ENCODE results near the gene FAM83D. TPM values are rescaled to one million over a fixed set of nuclear protein-coding genes. Genes with fewer than 3 reads are reported as not detected.

Gene FAM83D
- total and polyA plus RNA-seq, 2 experiments from 2014 or later: 33.3 to 91.3 TPM

- DNase-seq (ENCODE audit: low spot score): no peak
- Histone ChIP-seq H2AFZ (no peak overlapping the region), H3K4me1 (ENCODE audit: insufficient read depth) (no peaks in the 10 kb centered on the region), H4K20me1 (replicated peaks; ENCODE audit: insufficient read depth) (no peaks in the 10 kb centered on the region; the same call in 1 of the 2 replicates), H3K27me3 (ENCODE audit: insufficient read depth) (no peaks in the 10 kb centered on the region), H3K4me3 (no peak overlapping the region), H3K27ac (ENCODE audit: low read depth) (no peak overlapping the region), H3K36me3 (ENCODE audit: insufficient read depth) (no peaks in the 10 kb centered on the region), H3K9me2 (ENCODE audit: insufficient read depth) (no peaks in the 10 kb centered on the region), H3K79me2 (replicated peaks; ENCODE audit: insufficient read depth) (no peaks in the 10 kb centered on the region), H3F3A (replicated peaks; ENCODE audit: low read depth) (no peaks in the 10 kb centered on the region), H3K4me2 (no peak overlapping the region)
- TF ChIP-seq ZNF114 (CRISPR knock-in tag; IDR thresholded peaks at IDR 0.05) (no peak), NANOG (IDR thresholded peaks at IDR 0.05; ENCODE audit: borderline replicate concordance) (no peak), ETS1 (IDR thresholded peaks at IDR 0.05) (no peak), EZH2phosphoT487 (IDR thresholded peaks at IDR 0.05; ENCODE audit: unreplicated experiment) (no peak)
- no peaks in the 10 kb centered on the region; the same call in 2 of the 3 replicates for H3K36me3 Mint-ChIP-seq (ENCODE audit: low read depth)
- ATAC-seq: no peak
- no peaks in the 10 kb centered on the region for H3K9me3 Mint-ChIP-seq
- no peak overlapping the region for H3K27ac Mint-ChIP-seq
- H3K27me3 Mint-ChIP-seq (ENCODE audit: insufficient read depth, low read depth, poor library complexity): peaks cover 2% of the 10 kb centered on the region
- no peaks in the 10 kb centered on the region for H3K4me1 Mint-ChIP-seq
- H3K4me3 Mint-ChIP-seq: no peak overlapping the region
Measured at GRCh38 chr20:38920851-38921250, 5.4 kb upstream of the FAM83D start.

- H3K36me3 Mint-ChIP-seq (ENCODE audit: low read depth): peaks cover 14% of the 10 kb centered on the region
- H4K20me1 ChIP-seq (replicated peaks; ENCODE audit: insufficient read depth): peaks cover 22% of the 10 kb centered on the region
- ATAC-seq (no peak), DNase-seq (ENCODE audit: low spot score) (no peak)
- H3K9me3 Mint-ChIP-seq: no peaks in the 10 kb centered on the region
- no peak overlapping the region for H3K4me3 ChIP-seq
- peaks cover 20% of the 10 kb centered on the region for H3K4me1 ChIP-seq (ENCODE audit: insufficient read depth)
- H3K4me2 ChIP-seq: no peak overlapping the region
- peaks cover 10% of the 10 kb centered on the region for H3K27me3 Mint-ChIP-seq (ENCODE audit: insufficient read depth, low read depth, poor library complexity)
- H3K27ac ChIP-seq (ENCODE audit: low read depth): no peak overlapping the region
- H3K4me1 Mint-ChIP-seq: peaks cover 13% of the 10 kb centered on the region
- H3K79me2 ChIP-seq (replicated peaks; ENCODE audit: insufficient read depth): peaks cover 31% of the 10 kb centered on the region
- no peaks in the 10 kb centered on the region for H3K9me2 ChIP-seq (ENCODE audit: insufficient read depth)
- H3K27ac Mint-ChIP-seq: no peak overlapping the region
- H3F3A ChIP-seq (replicated peaks; ENCODE audit: low read depth): no peaks in the 10 kb centered on the region
- TF ChIP-seq JUNB (IDR thresholded peaks at IDR 0.05; ENCODE audit: unreplicated experiment) (no peak), ETS1 (IDR thresholded peaks at IDR 0.05) (no peak), ZNF331 (CRISPR knock-in tag; IDR thresholded peaks at IDR 0.05; ENCODE audit: low read depth) (no peak), STAT1 (IDR thresholded peaks at IDR 0.05; ENCODE audit: unreplicated experiment) (no peak), NANOG (IDR thresholded peaks at IDR 0.05; ENCODE audit: borderline replicate concordance) (no peak), EZH2 (IDR thresholded peaks at IDR 0.05; ENCODE audit: low read depth, unreplicated experiment) (no peak)
- H3K4me3 Mint-ChIP-seq: no peak overlapping the region; the same call in 2 of the 3 replicates
- no peaks in the 10 kb centered on the region for H3K36me3 ChIP-seq (ENCODE audit: insufficient read depth)
- no peaks in the 10 kb centered on the region for H3K27me3 ChIP-seq (ENCODE audit: insufficient read depth)
- H2AFZ ChIP-seq: no peak overlapping the region
Measured at GRCh38 chr20:38924718-38925117, 1.5 kb upstream of the FAM83D start.

Data from GM23338 (cell line).